Head of caudate nucleus (tissue), 42 donors: ENCODE results near the gene FCN1.

Source experiments
- DNase-seq, 42 donors: peaks; one replicate each; pipeline versions ENCODE4 v3.0.0 to v3.0.0-alpha.2; 2020 to 2021; ENCODE audit warnings: mixed read lengths in 7 of 42
- intact Hi-C: fragments of 100-400 bp; cut with DNase I; formaldehyde crosslinking; loops from one replicate; pipeline ENCODE4 v1.15.0; 2022

Gene FCN1

DNA sequence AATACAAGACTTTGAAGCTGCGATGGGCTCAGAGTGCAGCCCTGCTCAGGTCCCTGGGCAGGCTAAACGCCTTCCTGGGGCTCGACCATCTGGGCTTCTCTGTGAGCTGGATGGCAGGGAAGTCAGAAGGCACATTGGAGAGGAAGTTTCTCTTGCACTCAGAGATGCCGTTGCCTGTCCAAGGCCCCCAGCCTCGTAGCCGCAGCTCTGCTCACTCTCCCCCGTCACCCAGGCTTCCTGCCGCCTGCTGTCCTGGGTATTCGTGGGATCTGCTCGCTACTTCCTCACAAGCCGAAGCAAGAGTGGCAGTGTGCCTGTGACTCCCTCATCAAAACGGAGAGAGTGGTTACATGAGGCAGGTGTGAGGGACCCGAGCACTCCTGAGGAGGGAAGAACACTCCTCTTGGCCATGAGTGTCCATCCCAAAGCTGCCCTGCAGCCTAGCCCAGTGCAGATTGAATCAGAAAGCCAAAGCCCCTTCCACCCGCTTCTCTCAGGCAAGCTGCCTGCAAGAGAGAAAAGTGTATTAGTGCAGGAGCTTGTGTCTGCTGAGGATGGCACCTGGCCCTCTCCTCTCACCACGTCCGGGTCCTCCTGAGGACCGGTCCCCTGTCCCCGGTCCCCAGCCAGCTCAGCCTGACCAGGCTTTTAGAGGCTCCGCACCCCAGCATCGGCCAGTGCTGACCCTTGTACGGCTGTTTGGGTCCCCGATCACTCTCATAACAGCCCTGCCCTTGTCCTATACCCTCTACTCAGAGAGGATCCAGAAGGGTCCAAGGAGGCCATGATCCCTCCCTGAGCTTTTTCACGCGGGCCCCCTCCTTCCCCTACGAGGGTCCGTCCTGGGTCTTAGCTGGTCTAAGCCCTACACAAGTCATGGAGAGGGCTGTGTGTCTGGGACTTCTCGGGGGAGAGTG is 29.8 kb downstream of the FCN1 start:
- DNase-seq = peak in 7 of 42 donors; percentile 3 to 34 (median 14)
- intact Hi-C loops = no loop called here

DNA sequence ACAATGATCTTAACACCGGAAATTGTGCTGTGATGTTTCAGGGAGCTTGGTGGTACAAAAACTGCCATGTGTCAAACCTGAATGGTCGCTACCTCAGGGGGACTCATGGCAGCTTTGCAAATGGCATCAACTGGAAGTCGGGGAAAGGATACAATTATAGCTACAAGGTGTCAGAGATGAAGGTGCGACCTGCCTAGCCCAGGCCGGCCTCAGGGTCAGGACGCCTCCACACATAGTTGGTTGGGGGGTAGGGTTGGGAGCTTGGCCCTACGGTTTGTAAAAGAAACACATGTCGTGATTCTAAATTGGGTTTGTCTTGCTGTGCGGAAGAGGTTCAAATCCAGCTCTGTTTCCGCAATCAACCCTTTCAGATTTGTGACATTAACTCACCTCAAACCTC is 30.5 kb downstream of the FCN1 start:
- intact Hi-C loops = no loop called here

DNA sequence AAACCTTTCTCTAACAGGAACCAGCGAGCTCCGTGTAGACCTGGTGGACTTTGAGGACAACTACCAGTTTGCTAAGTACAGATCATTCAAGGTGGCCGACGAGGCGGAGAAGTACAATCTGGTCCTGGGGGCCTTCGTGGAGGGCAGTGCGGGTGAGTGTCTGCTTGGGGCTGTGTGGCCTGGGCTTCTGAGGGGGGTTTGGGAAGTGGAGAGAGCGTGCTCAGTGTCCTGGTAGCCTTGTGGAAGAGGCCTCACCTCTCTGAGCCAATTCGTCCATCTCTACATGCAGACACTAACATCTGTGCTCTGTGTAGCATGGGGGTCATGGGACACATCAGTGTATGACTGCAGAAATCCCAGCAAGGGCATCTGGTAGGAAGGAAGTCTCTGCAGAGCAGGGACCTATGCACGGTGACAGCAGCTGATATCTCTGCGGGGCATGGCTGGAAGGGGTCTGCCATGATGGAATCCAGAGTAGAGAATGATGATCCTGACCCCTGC is 31.2 kb downstream of the FCN1 start:
- peak in 4 of 42 donors; percentile 4 to 15 (median 10) for DNase-seq
- intact Hi-C loops = no loop called here

More for the DNA sequence above, 30.5 kb downstream of the FCN1 start:
- DNase-seq = peak in 5 of 42 donors; percentile 4 to 20 (median 12)

DNA sequence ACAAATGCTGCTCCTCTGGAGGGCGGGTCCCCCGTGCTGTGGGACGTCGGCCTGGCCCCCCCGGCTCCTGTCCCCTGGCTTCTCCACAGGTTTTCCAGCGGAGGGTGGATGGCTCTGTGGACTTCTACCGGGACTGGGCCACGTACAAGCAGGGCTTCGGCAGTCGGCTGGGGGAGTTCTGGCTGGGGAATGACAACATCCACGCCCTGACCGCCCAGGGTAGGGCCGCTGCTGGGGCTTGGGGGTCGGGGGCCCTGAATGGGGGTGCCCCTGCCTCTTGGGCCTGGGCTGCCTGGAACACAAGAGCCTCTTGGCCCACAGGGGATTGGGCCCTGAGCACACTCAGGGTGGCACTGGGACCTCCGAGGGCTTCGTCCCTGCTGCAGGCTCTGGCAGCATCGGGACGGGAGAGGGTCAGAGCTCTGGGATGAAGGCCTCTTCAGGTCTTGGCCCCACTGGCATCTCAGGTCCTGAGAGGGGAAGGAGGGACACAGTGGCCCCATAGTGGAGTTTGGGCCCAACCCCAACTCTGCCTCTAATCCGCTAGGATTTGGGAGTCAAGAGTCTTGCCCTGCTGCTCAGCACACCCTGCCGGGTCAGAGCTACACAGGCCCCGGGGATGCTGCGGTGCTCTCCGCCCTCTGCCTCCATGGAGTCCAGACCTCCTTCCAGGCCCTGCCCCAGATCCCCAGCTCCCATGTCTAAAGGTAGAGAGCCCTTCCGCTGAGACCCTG is 31.9 kb downstream of the FCN1 start:
- peak in 7 of 42 donors; percentile 5 to 30 (median 22) for DNase-seq

DNA sequence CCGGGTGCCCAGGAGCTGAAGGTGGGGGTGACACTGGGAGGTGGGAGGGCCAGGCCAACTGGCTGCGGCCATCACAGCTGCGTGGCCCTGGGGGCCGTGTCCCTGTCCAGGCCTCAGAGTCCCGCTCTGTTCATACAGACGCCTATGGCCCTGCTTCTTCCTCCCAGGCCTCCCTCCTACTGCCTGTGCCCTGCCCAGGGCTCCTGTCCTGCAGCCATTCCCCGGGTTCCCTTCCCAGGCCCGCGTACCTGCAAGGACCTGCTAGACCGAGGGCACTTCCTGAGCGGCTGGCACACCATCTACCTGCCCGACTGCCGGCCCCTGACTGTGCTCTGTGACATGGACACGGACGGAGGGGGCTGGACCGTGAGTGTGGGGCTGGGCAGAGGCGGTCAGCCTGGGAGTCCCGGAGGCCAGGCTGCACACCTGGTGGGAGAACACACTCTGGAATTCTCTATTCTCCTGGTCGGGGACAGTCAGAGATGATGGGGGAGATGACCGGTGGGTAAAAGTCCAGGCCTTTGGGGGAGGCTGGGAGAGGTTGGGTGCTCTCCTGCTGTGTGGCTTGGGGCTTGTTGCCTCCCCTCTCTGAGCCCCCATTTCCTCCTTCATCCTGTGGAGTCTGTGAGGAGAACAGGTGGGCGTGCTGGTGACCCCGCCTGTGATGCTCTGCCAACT is 32.6 kb downstream of the FCN1 start:
- peak in 6 of 42 donors; percentile 3 to 22 (median 10) for DNase-seq
- intact Hi-C loops = no loop called here

More for the DNA sequence above, 31.9 kb downstream of the FCN1 start:
- intact Hi-C loops = no loop called here

DNA sequence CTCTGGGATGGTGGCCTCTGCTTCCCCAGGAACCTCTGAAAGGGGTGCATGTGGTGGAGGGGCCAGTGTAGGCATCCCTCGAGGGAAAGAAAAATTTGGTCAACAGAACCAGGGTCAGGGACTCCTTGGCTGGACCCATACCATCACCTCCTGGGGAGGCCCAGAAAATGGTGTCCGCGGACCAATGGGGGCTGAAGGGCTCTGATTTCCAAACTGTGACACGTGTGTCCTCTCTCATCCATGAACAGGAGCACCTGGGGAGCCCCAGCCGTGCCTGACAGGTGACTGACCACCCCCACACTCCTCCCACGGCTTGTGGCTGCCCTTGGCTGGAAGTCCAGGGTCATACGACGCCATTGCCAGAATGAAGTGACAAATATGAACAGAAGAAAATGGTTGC is 33.2 kb downstream of the FCN1 start:
- intact Hi-C loops = no loop called here
- DNase-seq = peak in 4 of 42 donors; percentile 5 to 32 (median 30)

DNA sequence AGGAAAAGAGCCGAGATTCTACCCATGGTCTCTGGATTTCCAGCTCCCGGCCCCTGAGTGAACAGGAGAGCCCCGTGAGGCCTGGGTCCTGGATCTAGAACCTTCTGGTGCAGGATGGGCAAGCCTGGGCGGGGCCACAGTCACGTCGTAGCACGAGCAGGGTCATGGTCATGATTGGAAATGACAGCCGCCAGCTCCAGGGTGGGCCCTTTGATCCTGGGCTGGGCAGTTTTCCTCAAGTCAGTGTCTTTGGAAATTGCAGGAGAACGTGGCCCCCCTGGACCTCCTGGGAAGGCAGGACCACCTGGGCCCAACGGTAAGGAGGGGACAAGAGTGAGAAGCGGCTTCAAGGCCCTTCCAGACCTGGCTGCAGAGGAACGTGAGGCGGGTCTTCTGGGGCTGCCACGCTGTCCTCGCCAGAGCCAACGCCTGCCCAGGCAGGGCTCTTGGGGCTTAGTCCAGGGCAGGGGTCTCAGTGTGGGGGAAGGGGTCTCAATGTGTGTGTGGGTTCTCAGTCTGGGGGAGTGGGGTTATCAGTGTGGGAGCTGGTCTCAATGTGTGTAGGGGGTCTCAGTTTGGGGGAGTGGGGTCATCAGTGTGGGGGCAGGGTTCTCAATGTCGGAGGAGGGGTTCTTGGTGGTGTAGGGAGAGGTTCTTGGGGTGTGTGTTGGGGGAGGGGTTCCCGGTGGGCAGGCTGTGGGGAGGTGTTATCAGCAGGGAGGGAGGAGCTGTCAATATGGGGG is 34.5 kb downstream of the FCN1 start:
- DNase-seq = peak in 1 of 42 donors; percentile 20
- intact Hi-C loops = no loop called here

DNA sequence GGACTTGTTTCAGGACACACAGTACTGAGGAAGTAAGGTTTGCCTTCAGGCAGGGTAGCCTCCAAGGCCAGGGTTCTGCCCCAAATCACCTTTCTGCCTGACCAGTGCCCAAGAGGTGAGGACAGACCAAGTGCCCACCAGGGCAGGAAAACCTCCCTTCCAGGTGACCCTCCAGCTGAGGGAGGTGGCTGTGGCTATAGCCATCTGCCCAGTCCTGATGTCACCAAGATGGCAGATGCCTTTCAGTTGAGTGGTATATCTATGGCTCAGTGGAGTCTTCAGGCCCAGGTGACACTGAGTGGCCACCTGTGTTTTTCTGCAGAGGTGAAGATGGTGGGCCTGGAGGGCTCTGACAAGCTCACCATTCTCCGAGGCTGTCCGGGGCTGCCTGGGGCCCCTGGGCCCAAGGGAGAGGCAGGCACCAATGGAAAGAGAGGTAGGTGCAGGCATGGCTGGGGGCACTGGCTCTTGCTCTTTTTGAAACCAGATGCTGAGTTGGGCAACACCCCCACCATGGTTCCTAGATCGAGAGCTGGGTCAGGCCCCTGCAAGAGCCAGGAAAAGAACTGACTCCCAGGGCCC is 35.4 kb downstream of the FCN1 start:
- intact Hi-C loops = no loop called here

DNA sequence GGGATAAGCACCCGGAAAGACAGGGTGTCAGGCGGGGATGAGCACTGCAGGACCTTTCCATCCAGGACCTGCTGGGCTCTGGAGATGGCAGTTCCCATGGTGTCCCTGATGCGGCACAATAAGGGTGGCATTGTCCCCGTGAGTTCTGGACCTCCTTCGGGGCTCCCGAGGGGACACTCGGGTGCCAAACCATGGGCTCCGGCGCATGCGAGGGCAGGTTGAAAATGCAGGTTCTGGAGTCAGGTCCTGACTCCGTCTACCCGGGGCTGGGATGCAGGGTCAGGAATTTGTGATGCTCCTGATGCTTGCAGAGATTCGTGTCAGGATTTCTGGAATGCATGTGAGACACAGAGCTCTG is 36.4 kb downstream of the FCN1 start:
- peak in 2 of 42 donors; percentile 6 to 31 for DNase-seq
- intact Hi-C loops = no loop called here

More for the DNA sequence above, 35.4 kb downstream of the FCN1 start:
- DNase-seq = peak in 2 of 42 donors; percentile 13 to 16

DNA sequence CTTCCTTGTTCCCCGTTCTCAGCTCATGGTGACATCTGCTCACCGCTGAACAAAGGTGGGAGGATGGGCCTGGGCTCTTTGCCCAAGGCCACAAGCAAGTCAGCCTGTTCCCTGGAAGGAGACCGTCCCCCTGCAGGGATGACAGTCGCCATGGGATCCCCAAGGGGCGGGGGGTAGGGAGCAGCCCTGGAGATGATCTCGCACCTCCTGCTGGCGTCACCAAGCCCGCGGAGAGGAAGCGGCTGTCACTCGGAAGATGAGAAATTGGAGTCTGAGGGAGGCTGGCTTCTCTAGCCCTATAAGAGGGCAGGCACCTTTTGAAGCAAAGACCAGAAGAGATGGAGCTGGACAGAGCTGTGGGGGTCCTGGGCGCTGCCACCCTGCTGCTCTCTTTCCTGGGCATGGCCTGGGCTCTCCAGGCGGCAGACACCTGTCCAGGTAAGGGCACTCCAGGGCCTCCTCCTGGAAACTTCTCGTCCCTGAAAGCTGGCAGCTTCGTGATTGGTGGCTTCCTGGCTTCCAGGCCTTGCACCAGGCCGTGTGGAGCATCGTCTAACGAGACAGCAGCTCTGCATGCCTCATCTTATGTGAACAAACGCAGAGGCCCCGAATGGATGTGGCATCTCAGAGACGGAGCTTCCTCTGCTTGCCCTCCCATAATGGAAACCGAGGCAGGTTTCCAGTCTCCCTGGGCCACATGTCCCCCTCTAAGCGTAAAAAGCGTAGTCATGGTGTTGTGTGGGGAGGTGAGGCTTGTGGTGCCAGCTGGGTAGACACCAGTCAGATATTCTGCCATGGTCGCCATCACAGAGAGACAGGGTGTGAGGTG is 37.0 kb downstream of the FCN1 start, which contains the start of gene FCN2:
Gene FCN2 (plus strand): TSS at position 327 of the 829 bp plus-strand sequence. CDS start 12 bp downstream, at position 339.
- intact Hi-C loops = no loop called here
- peak in 3 of 42 donors; percentile 6 to 33 (median 20) for DNase-seq

DNA sequence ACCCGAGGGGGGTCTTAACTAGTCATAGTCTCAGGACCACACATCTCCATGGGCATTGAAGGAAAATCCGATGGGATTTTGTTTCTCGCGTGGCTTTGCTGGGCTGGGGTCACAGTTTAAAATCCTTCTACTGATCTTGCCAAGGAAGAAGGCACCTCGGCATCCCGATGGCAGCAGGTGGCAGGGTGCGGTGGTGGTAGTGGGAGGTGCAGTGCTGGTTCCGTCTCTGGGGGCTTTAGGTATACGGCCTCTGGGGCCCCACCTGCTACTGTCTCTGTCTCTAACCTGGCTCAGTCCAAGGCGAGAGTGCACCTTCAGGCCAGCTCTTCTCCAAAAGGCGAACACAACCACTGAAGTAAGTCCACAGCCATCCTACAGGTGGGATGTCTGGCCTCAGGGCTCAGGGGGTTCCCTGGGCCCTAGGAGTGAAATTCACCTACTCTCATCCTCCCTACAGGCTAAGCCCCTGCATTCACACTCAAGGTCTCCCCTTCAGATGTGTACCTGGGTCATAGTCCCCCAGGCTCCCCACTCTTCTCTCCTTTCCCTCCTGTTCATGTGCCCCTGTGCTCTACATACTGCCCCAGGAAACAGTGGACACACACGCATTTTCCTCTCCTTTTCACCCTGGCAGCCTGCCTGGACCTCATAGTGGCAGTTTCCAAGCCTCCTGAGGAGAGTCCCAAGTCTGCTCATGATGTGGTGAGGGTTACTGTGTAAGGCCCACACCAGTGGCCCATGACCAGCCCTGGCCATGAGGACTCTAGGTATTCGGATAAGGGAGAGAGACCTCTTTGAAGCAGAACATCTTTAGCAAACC is 37.8 kb downstream of the FCN1 start:
- DNase-seq = peak in 3 of 42 donors; percentile 3 to 26 (median 18)
- intact Hi-C loops = no loop called here

DNA sequence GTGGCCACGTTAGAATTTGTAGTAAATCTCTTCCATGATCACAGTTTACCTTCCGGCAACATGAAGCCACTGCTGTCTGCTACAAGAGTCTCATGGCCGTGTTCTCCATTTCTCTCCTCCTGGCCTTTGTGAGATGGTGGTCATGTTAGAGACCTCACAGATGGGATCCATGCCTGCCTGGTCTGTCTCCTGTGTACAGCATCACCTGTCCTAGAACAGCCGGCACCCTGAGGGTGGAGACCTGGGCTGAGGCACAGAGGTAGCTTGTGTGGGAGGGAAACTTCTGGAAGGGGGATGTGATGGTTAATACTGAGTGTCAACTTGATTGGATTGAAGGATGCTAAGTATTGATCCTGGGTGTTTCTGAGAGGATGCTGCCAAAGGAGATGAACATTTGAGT is 40.2 kb downstream of the FCN1 start:
- DNase-seq = peak in 3 of 42 donors; percentile 12 to 22 (median 16)
- intact Hi-C loops = no loop called here

DNA sequence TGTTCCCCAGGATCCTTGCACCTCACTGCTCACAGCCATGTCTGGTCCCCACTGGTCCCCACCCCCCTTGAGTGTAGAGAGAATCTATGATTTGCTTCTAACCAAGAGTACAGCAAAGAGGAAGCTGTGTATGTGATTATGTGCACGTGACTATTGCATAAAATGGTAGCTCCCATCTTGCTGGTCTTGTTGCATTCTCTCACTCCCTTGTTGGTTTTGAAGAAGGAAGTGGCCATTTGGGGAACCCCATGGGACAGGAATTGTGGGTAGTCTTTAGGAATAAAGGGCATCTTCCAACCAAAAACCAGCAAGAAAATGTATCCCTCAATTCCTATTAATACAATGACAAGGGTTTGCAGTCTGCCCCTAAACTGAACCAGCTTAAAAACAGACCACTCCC is 42.3 kb downstream of the FCN1 start:
- intact Hi-C loops = no loop called here
- DNase-seq = peak in 1 of 42 donors; percentile 8

DNA sequence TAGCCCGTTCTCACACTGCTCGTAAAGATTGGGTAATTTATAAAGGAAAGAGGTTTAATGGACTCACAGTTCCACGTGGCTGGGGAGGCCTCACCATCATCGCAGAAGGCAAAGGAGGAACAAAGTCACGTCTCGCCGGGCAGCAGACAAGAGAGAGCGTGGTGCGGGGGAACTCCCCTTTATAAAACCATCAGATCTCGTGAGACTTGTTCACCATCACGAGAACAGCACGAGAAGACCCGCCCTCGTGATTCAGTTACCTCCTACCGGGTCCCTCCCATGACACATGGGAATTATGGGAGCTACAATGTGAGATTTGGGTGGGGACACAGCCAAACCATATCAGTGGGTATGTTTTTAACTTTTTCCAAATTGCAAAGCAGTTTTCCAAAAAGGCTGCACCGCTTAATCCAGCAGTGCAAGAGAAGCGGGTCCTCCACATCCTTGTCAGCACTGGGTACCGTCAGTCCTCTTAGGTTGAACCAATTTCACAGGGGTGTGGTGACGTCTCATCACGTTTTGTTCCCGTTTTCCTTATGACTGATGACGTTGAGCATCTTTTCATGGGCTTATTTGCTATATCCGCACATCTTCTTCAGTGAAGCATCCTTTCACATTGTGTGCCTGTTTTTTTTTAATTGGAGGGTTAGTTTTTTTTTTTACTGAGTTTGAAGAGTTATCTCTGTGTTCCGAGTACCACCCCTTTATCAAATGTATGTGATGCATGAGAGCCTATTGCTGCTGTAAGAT is 45.1 kb downstream of the FCN1 start:
- DNase-seq = peak in 1 of 42 donors; percentile 21
- intact Hi-C loops = no loop called here

DNA sequence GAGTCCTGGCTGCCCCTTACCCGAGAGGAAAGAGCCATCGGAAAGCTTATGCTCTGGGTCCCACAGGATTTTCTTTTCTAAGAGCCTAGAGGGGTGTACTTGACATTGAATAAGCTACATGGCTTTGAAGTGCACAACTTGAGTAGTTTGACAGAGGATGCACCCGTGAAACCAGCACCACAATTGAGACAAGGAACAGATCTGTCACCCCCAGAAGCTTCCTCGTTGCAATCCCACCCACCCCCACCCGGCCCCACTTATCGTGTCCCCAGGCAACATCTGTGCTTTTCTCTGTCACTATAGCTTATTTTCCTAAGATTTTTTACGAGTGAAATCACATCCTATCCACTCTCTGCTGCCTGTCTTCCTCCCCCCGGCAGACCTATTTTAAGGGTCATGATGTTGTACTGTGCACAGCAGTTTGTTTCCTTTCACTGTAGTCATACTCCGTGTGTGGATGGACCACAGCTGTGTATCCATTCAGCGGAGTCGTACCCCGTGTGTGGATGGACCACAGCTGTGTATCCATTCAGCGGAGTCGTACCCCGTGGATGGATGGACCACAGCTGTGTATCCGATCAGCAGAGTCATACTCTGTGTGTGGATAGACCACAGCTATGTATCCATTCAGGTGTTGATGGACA is 45.9 kb downstream of the FCN1 start:
- peak in 1 of 42 donors; percentile 5 for DNase-seq

More for the DNA sequence above, 45.9 kb downstream of the FCN1 start:
- intact Hi-C loops = no loop called here
